K562 (cell line): ENCODE data around the gene FITM2. TPM values are rescaled to one million over a fixed set of nuclear protein-coding genes. Genes with fewer than 3 reads are reported as not detected.

ENCODE experiments used
- ATAC-seq: fragments of 200-7000 bp; cut with Tn5 transposase; 3 replicates; pipeline ENCODE4 v1.9.1; 2020; ENCODE audit warnings: moderate library complexity
- BruUV-seq: library from RNA; stranded (reverse); fragments of 400-500 nt; replicated peaks from 2 replicates; lab custom pipeline; 2021; lab: Mats Ljungman, UMichigan
- CTCF ChIA-PET: fragments of 300-600 bp; formaldehyde crosslinking; extraction: SDS; loops from one replicate; lab custom pipeline; 2021; ENCODE audit warnings: low intra/inter-chr PET ratio; lab: Yijun Ruan, JAX
- POLR2A ChIA-PET: fragments of 300-600, 350-650 bp; sonication (Branson Sonifier 250); formaldehyde crosslinking; extraction: SDS; loops from one replicate; lab custom pipeline; 2021; ENCODE audit warnings: antibody characterized with exemption, inconsistent platforms; lab: Yijun Ruan, JAX
- DNase-seq, 4 experiments: peaks; one replicate each; pipeline versions ENCODE4 v3.0.0 to v3.0.0-alpha.2; 2011 to 2018; ENCODE audit warnings: low spot score in 3 of 4, mixed read lengths in 3 of 4; ENCODE audit errors: extremely low read depth in 1 of 4
- FAIRE-seq: peaks from 2 replicates; lab custom pipeline; 2011; peaks lifted over from hg19 to GRCh38; lab: Jason Lieb, UNC
- H2AFZ ChIP-seq: 2 replicates; pipeline ENCODE4 v1.6.0; 2011; ENCODE audit warnings: low read depth, low read length, control low read depth, inconsistent platforms
- H3K27ac ChIP-seq: fragments of 200-600 bp; 3 replicates; pipeline ENCODE4 v1.8.0; 2011; ENCODE audit warnings: low read depth, mild to moderate bottlenecking, control low read depth, inconsistent platforms, low read length, moderate library complexity, mixed read lengths; ENCODE audit errors: extremely low read depth
- H3K27me3 ChIP-seq, 2 experiments: fragments of 300-600 bp in 1 of 2; 2 replicates in 1 of 2; 3 replicates in 1 of 2; pipeline versions ENCODE4 v1.6.0 to v1.8.0; 2011; ENCODE audit warnings: inconsistent platforms in 2 of 2, low read length in 2 of 2, mild to moderate bottlenecking in 1 of 2, mixed read lengths in 1 of 2, moderate library complexity in 1 of 2; ENCODE audit not compliant: control insufficient read depth in 2 of 2, insufficient read depth in 2 of 2
- H3K36me3 ChIP-seq: fragments of 300-600 bp; 3 replicates; pipeline ENCODE4 v1.8.0; 2011; ENCODE audit warnings: mild to moderate bottlenecking, low read length, inconsistent platforms; ENCODE audit not compliant: control insufficient read depth, insufficient read depth
- H3K4me1 ChIP-seq, 2 experiments: fragments of 200-600 bp in 1 of 2; replicated peaks in 1 of 2; 2 replicates in 1 of 2; 3 replicates in 1 of 2; pipeline versions ENCODE4 v1.5.1 to v1.8.0; 2011; ENCODE audit warnings: inconsistent platforms in 2 of 2, low read length in 2 of 2, mild to moderate bottlenecking in 1 of 2, mixed read lengths in 1 of 2, moderate library complexity in 1 of 2; ENCODE audit not compliant: control insufficient read depth in 2 of 2, insufficient read depth in 2 of 2
- H3K4me2 ChIP-seq: 2 replicates; pipeline ENCODE4 v1.6.1; 2011; ENCODE audit warnings: low read length, control low read depth, inconsistent platforms, mixed read lengths; ENCODE audit not compliant: insufficient read depth
- H3K4me3 ChIP-seq: fragments of 200-600 bp; sonication (generic), shearing (Covaris generic); 2 replicates; pipeline ENCODE4 v1.5.1; 2016; ENCODE audit warnings: control low read depth, inconsistent platforms
- H3K79me2 ChIP-seq: fragments of 200-600 bp; 3 replicates; pipeline ENCODE4 v1.8.0; 2011; ENCODE audit warnings: low read length, inconsistent platforms; ENCODE audit not compliant: control insufficient read depth, insufficient read depth
- H3K9ac ChIP-seq, 2 experiments: 2 replicates each; pipeline versions ENCODE4 v1.6.0 to v1.6.1; 2011; ENCODE audit warnings: low read depth in 2 of 2, low read length in 2 of 2, control low read depth in 1 of 2, inconsistent platforms in 1 of 2, mild to moderate bottlenecking in 1 of 2, mixed read lengths in 1 of 2; ENCODE audit not compliant: insufficient read depth in 1 of 2
- H3K9me1 ChIP-seq: one replicate; pipeline ENCODE4 v1.6.0; 2011; ENCODE audit warnings: inconsistent platforms, mild to moderate bottlenecking, low read length, moderate library complexity; ENCODE audit not compliant: control insufficient read depth, insufficient read depth
- H3K9me3 ChIP-seq: replicated peaks from 2 replicates; pipeline ENCODE4 v1.5.1; 2011; ENCODE audit warnings: low read depth, low read length, inconsistent platforms; ENCODE audit not compliant: control insufficient read depth, insufficient read depth
- H4K20me1 ChIP-seq: replicated peaks from 2 replicates; pipeline ENCODE4 v1.6.1; 2011; ENCODE audit warnings: low read length, inconsistent platforms, mixed read lengths; ENCODE audit not compliant: control insufficient read depth, insufficient read depth
- ARID1B ChIP-seq: fragments of 450-650 bp; IDR thresholded peaks from 2 replicates; pipeline ENCODE4 v1.6.1; 2016; ENCODE audit warnings: antibody characterized with exemption, mild to moderate bottlenecking, inconsistent platforms
- BRF1 ChIP-seq: IDR thresholded peaks from 3 replicates; pipeline ENCODE4 v1.6.1; 2011; ENCODE audit warnings: borderline replicate concordance, mild to moderate bottlenecking; ENCODE audit not compliant: insufficient read length; ENCODE audit errors: extremely low read depth
- RERE ChIP-seq: sonication (generic); formaldehyde crosslinking; IDR thresholded peaks from 2 replicates; pipeline ENCODE4 v1.8.0; 2023; ENCODE audit warnings: missing genetic modification reagents, mild to moderate bottlenecking, borderline replicate concordance
- RFX1 ChIP-seq: fragments of 450-650 bp; IDR thresholded peaks from 2 replicates; pipeline ENCODE4 v1.6.1; 2016; ENCODE audit warnings: mild to moderate bottlenecking, moderate library complexity
- TAF15 ChIP-seq: fragments of 200-400 bp; formaldehyde crosslinking; IDR thresholded peaks from 2 replicates; pipeline ENCODE4 v1.6.1; 2017; ENCODE audit warnings: mild to moderate bottlenecking, low read depth, low read length, moderate library complexity
- TGIF2 ChIP-seq: sonication (generic); formaldehyde crosslinking; IDR thresholded peaks from 2 replicates; pipeline ENCODE4 v1.8.1; 2022; ENCODE audit warnings: mild to moderate bottlenecking, missing genetic modification reagents, moderate library complexity
- ZBTB8A ChIP-seq: fragments of 450-650 bp; IDR thresholded peaks from 2 replicates; pipeline ENCODE4 v1.6.1; 2018; ENCODE audit warnings: mild to moderate bottlenecking, moderate library complexity; ENCODE audit not compliant: partially characterized antibody
- in situ Hi-C: fragments of 300-500 bp; cut with MboI; formaldehyde crosslinking; loops from 4 replicates; pipeline ENCODE4 v1.15.0; 2018; ENCODE audit warnings: inconsistent platforms, mixed read lengths
- intact Hi-C: fragments of 100-400 bp; cut with micrococcal nuclease; formaldehyde crosslinking; loops from 2 replicates; pipeline ENCODE4 v1.14.2; 2022
- polyA plus RNA-seq, 8 experiments: library from polyadenylated mRNA; depleted of rRNA in 4 of 8; stranded (reverse) in 5 of 8; unstranded in 3 of 8; fragments of >200 nt; fragmentation: Nextera tagmentation in 2 of 8; fragmentation: Illumina TruSeq in 1 of 8; extraction: Ambion mirVana in 2 of 8; extraction: Trizol in 1 of 8; gene quantifications; 2 replicates each; pipeline versions ENCODE4 v1.2.1 to v1.2.3, GENCODE V29; 2011 to 2014; ENCODE audit warnings: inconsistent platforms in 1 of 8, missing spikeins in 1 of 8
- total RNA-seq, 7 experiments: library from RNA; depleted of rRNA in 6 of 7; stranded (reverse); fragments of >200 nt in 6 of 7; fragmentation: Illumina TruSeq in 2 of 7; extraction: Trizol in 2 of 7; gene quantifications; 2 replicates each; pipeline versions ENCODE4 v1.2.1 to v1.2.3, GENCODE V29; 2011 to 2021; ENCODE audit warnings: low replicate concordance in 1 of 7

FITM2 gene
- total and polyA plus RNA-seq, 9 of the 15 experiments (the other 6 are each of a cell fraction or from before 2014, with no cell fraction given), result 0.64 to 2.8 (median 1.8) TPM

GRCh38 chr20:44314870-44315269 is 3.9 kb upstream of the FITM2 start:
- no peaks in the 10 kb centered on the region for H3K36me3 ChIP-seq
- in situ Hi-C loops (loop anchor here (5.0 kb wide), 1 partner anchor 98 kb away; no protein-coding TSS in a partner anchor), intact Hi-C loops (loop anchor here (5.0 kb wide), 1 partner anchor 157 kb away; no protein-coding TSS in a partner anchor)
- CTCF ChIA-PET, result no interaction called here
- DNase-seq, result no peak
- H3K79me2 ChIP-seq, result no peaks in the 10 kb centered on the region
- H4K20me1 ChIP-seq, result no peaks in the 10 kb centered on the region
- H2AFZ ChIP-seq, result no peak overlapping the region
- no peak for ATAC-seq
- no TSS peak for BruUV-seq
- TF ChIP-seq TAF15 (no peak), BRF1 (no peak), ARID1B (no peak), TGIF2 (CRISPR knock-in tag) (no peak), RERE (CRISPR knock-in tag) (no peak), RFX1 (peak; percentile 14; the same call in 1 of the 2 replicates), ZBTB8A (no peak)
- TF ChIP-seq, all 486 proteins: peak for 1
- Histone ChIP-seq H3K9me3 (no peaks in the 10 kb centered on the region), H3K4me3 (no peak overlapping the region), H3K9me1 (no peaks in the 10 kb centered on the region), H3K4me2 (no peak overlapping the region), H3K9ac (no peak overlapping the region), H3K4me1 (peaks cover 7 to 13% of the 10 kb centered on the region in 2 experiments), H3K27ac (no peak overlapping the region), H3K27me3 (peaks cover 3 to 4% of the 10 kb centered on the region in 2 experiments; a peak in 3 of 5 replicates)
- FAIRE-seq, result no peak
- POLR2A ChIA-PET, result no interaction called here
